ENCODE results near the gene ZNF276.

- TF ChIP-seq CTCF (conservative IDR thresholded peaks at IDR 0.05 in 1 of 2, IDR thresholded peaks at IDR 0.05 in 1 of 2; ENCODE audit: low read depth in 1 of 2, low read length in 2 of 2) = no peak
- no peak for TF ChIP-seq EZH2 (IDR thresholded peaks at IDR 0.05; ENCODE audit: low read length, missing control alignments)
Measured at GRCh38 chr16:89697161-89697615, 24.1 kb upstream of the ZNF276 start.
